Naive thymus-derived CD4-positive, alpha-beta T cell (primary cell): ENCODE measurements around the gene RBCK1. TPM values are rescaled to one million over a fixed set of nuclear protein-coding genes. Genes with fewer than 3 reads are reported as not detected.
A peak's percentile ranks its signal among the peaks of the same experiment; 100 is the strongest.

Experiments
- ATAC-seq: fragments of 150-1000 bp; cut with Tn5 transposase; 2 replicates; pipeline ENCODE4 v1.10.0; 2021; ENCODE audit warnings: mild to moderate bottlenecking, moderate library complexity
- CTCF ChIA-PET: fragments of 350-600 bp; sonication (Branson Sonifier 250); formaldehyde crosslinking; loops from one replicate; lab custom pipeline; 2021; ENCODE audit warnings: antibody characterized with exemption; lab: Charles Lee
- POLR2A ChIA-PET: fragments of 350-600 bp; sonication (Branson Sonifier 250); formaldehyde crosslinking; loops from one replicate; lab custom pipeline; 2021; ENCODE audit warnings: antibody characterized with exemption, inconsistent platforms; lab: Charles Lee
- DNase-seq, 9 donors: peaks; one replicate each; pipeline versions ENCODE4 v3.0.0 to v3.0.0-alpha.2; 2020 to 2022; ENCODE audit warnings: mixed read lengths in 1 of 9
- H3K27ac ChIP-seq: one replicate; pipeline ENCODE4 v1.7.0; 2013; ENCODE audit warnings: mild to moderate bottlenecking, low read depth, low read length, moderate library complexity
- H3K27me3 ChIP-seq, 2 donors: one replicate each; pipeline ENCODE4 v1.7.0; 2013; ENCODE audit warnings: low read length in 2 of 2, mild to moderate bottlenecking in 2 of 2, moderate library complexity in 2 of 2; ENCODE audit not compliant: control insufficient read depth in 2 of 2, insufficient read depth in 2 of 2
- H3K36me3 ChIP-seq, 3 experiments: 1 replicate in 2 of 3; 2 replicates in 1 of 3; pipeline ENCODE4 v1.7.0; 2013; ENCODE audit warnings: low read length in 3 of 3, mild to moderate bottlenecking in 3 of 3, moderate library complexity in 1 of 3; ENCODE audit not compliant: insufficient read depth in 3 of 3, control insufficient read depth in 2 of 3
- H3K4me1 ChIP-seq, 2 donors: one replicate each; pipeline ENCODE4 v1.7.0; 2013; ENCODE audit warnings: low read length in 2 of 2, mild to moderate bottlenecking in 2 of 2, moderate library complexity in 1 of 2; ENCODE audit not compliant: control insufficient read depth in 2 of 2, insufficient read depth in 2 of 2
- H3K4me3 ChIP-seq: 2 replicates; pipeline ENCODE4 v1.7.0; 2013; ENCODE audit warnings: mild to moderate bottlenecking, low read length
- H3K9me3 ChIP-seq, 3 experiments: 1 replicate in 2 of 3; 2 replicates in 1 of 3; pipeline ENCODE4 v1.7.0; 2013; ENCODE audit warnings: low read length in 3 of 3; ENCODE audit not compliant: control insufficient read depth in 2 of 3
- H3K27ac Mint-ChIP-seq, 9 donors: one replicate each; pipeline ENCODE4 v1.8.0; 2020 to 2022; ENCODE audit warnings: mixed read lengths in 9 of 9, mild to moderate bottlenecking in 8 of 9, moderate library complexity in 5 of 9, inconsistent platforms in 2 of 9
- H3K27me3 Mint-ChIP-seq, 5 donors: one replicate each; pipeline ENCODE4 v1.8.0; 2021 to 2022; ENCODE audit warnings: mixed read lengths in 5 of 5, mild to moderate bottlenecking in 1 of 5
- H3K36me3 Mint-ChIP-seq, 5 donors: one replicate each; pipeline ENCODE4 v1.8.0; 2020 to 2022; ENCODE audit warnings: mixed read lengths in 5 of 5, mild to moderate bottlenecking in 3 of 5, inconsistent platforms in 1 of 5
- H3K4me1 Mint-ChIP-seq, 7 donors: one replicate each; pipeline ENCODE4 v1.8.0; 2020 to 2022; ENCODE audit warnings: mixed read lengths in 7 of 7, mild to moderate bottlenecking in 3 of 7, inconsistent platforms in 1 of 7
- H3K4me3 Mint-ChIP-seq, 10 donors: one replicate each; pipeline ENCODE4 v1.8.0; 2020 to 2022; ENCODE audit warnings: mild to moderate bottlenecking in 10 of 10, mixed read lengths in 10 of 10, moderate library complexity in 6 of 10, inconsistent platforms in 2 of 10
- H3K9me3 Mint-ChIP-seq, 11 donors: one replicate each; pipeline ENCODE4 v1.8.0; 2020 to 2022; ENCODE audit warnings: mixed read lengths in 11 of 11, mild to moderate bottlenecking in 4 of 11, inconsistent platforms in 1 of 11, moderate library complexity in 1 of 11
- intact Hi-C, 2 donors: fragments of 100-400 bp; cut with micrococcal nuclease; formaldehyde crosslinking; loops; one replicate each; pipeline ENCODE4 v1.15.1; 2023
- polyA plus RNA-seq, 2 donors: library from polyadenylated mRNA; unstranded; fragments of 300-500 nt; fragmentation: Illumina TruSeq; gene quantifications; one replicate each; pipeline ENCODE4 v1.2.3, GENCODE V29; 2021
- total RNA-seq, 6 experiments: library from RNA in 5 of 6; stranded (reverse) in 5 of 6; gene quantifications; 1 replicate in 5 of 6; 2 replicates in 1 of 6; pipeline ENCODE4 v1.2.3 and lab custom pipeline; 2021 to 2026

Gene RBCK1
- total and polyA plus RNA-seq, 7 experiments from 2014 or later, result 70.3 to 153 (median 96.9) TPM

DNA sequence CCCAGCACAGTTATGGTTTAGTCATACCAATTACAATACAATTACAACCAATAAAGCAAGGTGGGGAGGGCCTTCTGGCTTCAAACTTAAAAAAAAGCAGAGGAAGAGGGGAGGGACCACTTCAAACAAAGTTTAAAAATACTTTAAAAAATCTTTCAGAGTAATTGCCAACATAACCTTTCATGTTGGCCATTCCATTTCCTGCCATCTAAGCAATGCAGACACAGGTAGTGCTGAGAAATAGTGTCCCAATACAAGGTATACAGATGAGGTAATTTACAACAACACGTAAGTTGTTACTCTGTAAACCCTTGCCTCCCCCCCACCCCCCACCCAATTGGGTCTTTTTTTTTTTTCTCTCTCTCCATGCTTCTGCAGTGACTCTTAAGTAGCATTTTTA is 73.1 kb downstream of the RBCK1 start:
- ChIA-PET POLR2A (no interaction called here), CTCF (interaction anchor here (7.3 kb wide), 1 partner anchor 127 kb away, joined by 74 read pairs; no protein-coding TSS in a partner anchor)
- Mint-ChIP-seq H3K4me3 (no peak overlapping the region), H3K36me3 (peaks cover 0 to 41% (median 10%) of the 10 kb centered on the region in 5 donors), H3K9me3 (no peaks in the 10 kb centered on the region), H3K27ac (peak overlapping the region in 4 of 9 donors; percentile 21 to 62 (median 28)), H3K27me3 (no peaks in the 10 kb centered on the region), H3K4me1 (peaks cover 8 to 27% (median 24%) of the 10 kb centered on the region in 7 donors)
- ATAC-seq, result no peak
- peaks cover 0 to 6% of the 10 kb centered on the region in 2 donors for H3K4me1 ChIP-seq
- H3K27ac ChIP-seq, result no peak overlapping the region
- no peaks in the 10 kb centered on the region for H3K27me3 ChIP-seq
- DNase-seq, result peak in 4 of 9 donors; percentile 0 to 19 (median 12)
- peaks cover 0 to 37% (median 4%) of the 10 kb centered on the region in 3 experiments for H3K36me3 ChIP-seq
- H3K9me3 ChIP-seq, result no peaks in the 10 kb centered on the region
- intact Hi-C loops, result loop anchor here in 1 of 2 donors (10.0 kb wide), 1 partner anchor 174 kb away; the partner anchor contains the start of gene SRXN1
- no peak overlapping the region for H3K4me3 ChIP-seq

Other genes with a start within 250 kb of the RBCK1 start
- not detected for gene DEFB128, start 218.6 kb upstream of the RBCK1 start, total RNA-seq
- gene DEFB128, start 218.6 kb upstream of the RBCK1 start, polyA plus RNA-seq, result not detected
- not detected for gene DEFB129, start 181.0 kb upstream of the RBCK1 start, total RNA-seq
- not detected for gene DEFB129, start 181.0 kb upstream of the RBCK1 start, polyA plus RNA-seq
- gene DEFB132, start 150.6 kb upstream of the RBCK1 start, total RNA-seq, result not detected
- not detected for gene DEFB132, start 150.6 kb upstream of the RBCK1 start, polyA plus RNA-seq
- 1 to 10 TPM; 3.4 to 5.7 (median 4.8) TPM for gene C20orf96, start 117.5 kb upstream of the RBCK1 start, total RNA-seq
- gene C20orf96, start 117.5 kb upstream of the RBCK1 start, polyA plus RNA-seq, result 1 to 10 TPM in 1 of 2 donors, under 1 TPM in 1; 0.86 to 1.1 TPM
- gene ZCCHC3, start 110.7 kb upstream of the RBCK1 start, total RNA-seq, result 10 to 100 TPM; 14.6 to 31.9 (median 27.1) TPM
- 10 to 100 TPM in 1 of 2 donors, 1 to 10 TPM in 1; 5.6 to 15.3 TPM for gene ZCCHC3, start 110.7 kb upstream of the RBCK1 start, polyA plus RNA-seq
- gene SOX12, start 82.7 kb upstream of the RBCK1 start, total RNA-seq, result 10 to 100 TPM in 3 of 5 experiments, 1 to 10 TPM in 2; 4.6 to 15.1 (median 12.3) TPM
- 1 to 10 TPM in 1 of 2 donors, under 1 TPM in 1; 0.89 to 1.3 TPM for gene SOX12, start 82.7 kb upstream of the RBCK1 start, polyA plus RNA-seq
- gene NRSN2, start 61.2 kb upstream of the RBCK1 start, total RNA-seq, result 1 to 10 TPM in 3 of 5 experiments, under 1 TPM in 2; 0.24 to 2.1 (median 1.3) TPM
- gene NRSN2, start 61.2 kb upstream of the RBCK1 start, polyA plus RNA-seq, result 1 to 10 TPM; 1.3 to 1.8 TPM
- 10 to 100 TPM in 1 of 5 experiments, 1 to 10 TPM in 4; 2.4 to 27.7 (median 9.4) TPM for gene TRIB3, start 27.5 kb upstream of the RBCK1 start, total RNA-seq
- 10 to 100 TPM; 12.6 to 16.0 TPM for gene TRIB3, start 27.5 kb upstream of the RBCK1 start, polyA plus RNA-seq
- 10 to 100 TPM; 26.3 to 45.7 (median 35.4) TPM for gene TBC1D20, start 54.2 kb downstream of the RBCK1 start, total RNA-seq
- gene TBC1D20, start 54.2 kb downstream of the RBCK1 start, polyA plus RNA-seq, result 10 to 100 TPM; 19.9 to 24.3 TPM
- gene CSNK2A1, start 135.5 kb downstream of the RBCK1 start, total RNA-seq, result 100 to 1,000 TPM in 1 of 5 experiments, 10 to 100 TPM in 4; 69.7 to 117 (median 90.8) TPM
- 10 to 100 TPM; 47.3 to 47.8 TPM for gene CSNK2A1, start 135.5 kb downstream of the RBCK1 start, polyA plus RNA-seq
- not detected for gene TCF15, start 202.0 kb downstream of the RBCK1 start, total RNA-seq
- gene TCF15, start 202.0 kb downstream of the RBCK1 start, polyA plus RNA-seq, result not detected
- 10 to 100 TPM in 1 of 5 experiments, 1 to 10 TPM in 2, under 1 TPM in 2; 0.61 to 14.8 (median 1.0) TPM for gene SRXN1, start 244.9 kb downstream of the RBCK1 start, total RNA-seq
- under 1 TPM; 0.12 to 0.17 TPM for gene SRXN1, start 244.9 kb downstream of the RBCK1 start, polyA plus RNA-seq